Erythroblast (primary cell): ENCODE measurements around the gene SDK2.

Experiments used
- DNase-seq, 2 experiments: peaks; one replicate each; lab custom pipeline; 2025; lab: John Stamatoyannopoulos, UW
- GATA1 ChIP-seq: IDR thresholded peaks from 2 replicates; pipeline ENCODE4 v1.6.1; 2011; ENCODE audit warnings: low read depth, mild to moderate bottlenecking, control low read depth, low read length, moderate library complexity
- POLR2A ChIP-seq: IDR thresholded peaks from 2 replicates; pipeline ENCODE4 v1.6.1; 2011; ENCODE audit warnings: mild to moderate bottlenecking, low read length

The SDK2 gene

GRCh38 chr17:73447319-73447718, 196.9 kb downstream of the SDK2 start:
- TF ChIP-seq POLR2A (no peak), GATA1 (no peak)
- DNase-seq: no peak

- TF ChIP-seq POLR2A (no peak), GATA1 (no peak)
Measured at GRCh38 chr17:73446617-73447016, 197.6 kb downstream of the SDK2 start.

GRCh38 chr17:73445466-73445865, 198.8 kb downstream of the SDK2 start:
- DNase-seq: no peak
- TF ChIP-seq GATA1 (no peak), POLR2A (no peak)

More at GRCh38 chr17:73446617-73447016, 197.6 kb downstream of the SDK2 start:
- DNase-seq: no peak

GRCh38 chr17:73444021-73444420, 200.2 kb downstream of the SDK2 start:
- TF ChIP-seq GATA1 (no peak), POLR2A (no peak)
- DNase-seq: no peak

- no peak for DNase-seq
- TF ChIP-seq GATA1 (no peak), POLR2A (no peak)
Measured at GRCh38 chr17:73439597-73439996, 204.6 kb downstream of the SDK2 start.

- TF ChIP-seq GATA1: no peak
- TF ChIP-seq POLR2A: no peak
- no peak for DNase-seq
Measured at GRCh38 chr17:73437826-73438225, 206.4 kb downstream of the SDK2 start.

GRCh38 chr17:73436954-73437353, 207.3 kb downstream of the SDK2 start:
- no peak for DNase-seq
- TF ChIP-seq POLR2A (no peak), GATA1 (no peak)

GRCh38 chr17:73435412-73435811, 208.8 kb downstream of the SDK2 start:
- no peak for DNase-seq
- TF ChIP-seq GATA1 (no peak), POLR2A (no peak)

- no peak for DNase-seq
- TF ChIP-seq GATA1 (no peak), POLR2A (no peak)
Measured at GRCh38 chr17:73434154-73434553, 210.1 kb downstream of the SDK2 start.

- no peak for DNase-seq
- TF ChIP-seq GATA1 (no peak), POLR2A (no peak)
Measured at GRCh38 chr17:73433501-73433900, 210.7 kb downstream of the SDK2 start.

GRCh38 chr17:73432624-73433190, 211.5 kb downstream of the SDK2 start:
- TF ChIP-seq POLR2A: no peak
- TF ChIP-seq GATA1: no peak
- DNase-seq: no peak

GRCh38 chr17:73431401-73432205, 212.6 kb downstream of the SDK2 start:
- TF ChIP-seq GATA1 (no peak), POLR2A (no peak)
- DNase-seq: no peak

- no peak for TF ChIP-seq GATA1
- TF ChIP-seq POLR2A: no peak
- peak; percentile 39 to 66 for DNase-seq
Measured at GRCh38 chr17:73430848-73431247, 213.4 kb downstream of the SDK2 start.

- DNase-seq: no peak
Measured at GRCh38 chr17:73430165-73430680, 214.0 kb downstream of the SDK2 start.

More at GRCh38 chr17:73430165-73430680, 214.0 kb downstream of the SDK2 start:
- TF ChIP-seq POLR2A (no peak), GATA1 (no peak)
